Progenitor cell of endocrine pancreas (in vitro differentiated cells): ENCODE results near the gene EPS8L2. TPM values are rescaled to one million over a fixed set of nuclear protein-coding genes. Genes with fewer than 3 reads are reported as not detected.
A peak's percentile ranks its signal among the peaks of the same experiment; 100 is the strongest.

Experiments
- DNase-seq: peaks from one replicate; pipeline ENCODE4 v3.0.0; 2021; ENCODE audit warnings: low spot score; ENCODE audit not compliant: unreplicated experiment
- H3K27ac Mint-ChIP-seq: 2 replicates; pipeline ENCODE4 v1.8.0; 2021; ENCODE audit warnings: mild to moderate bottlenecking, moderate library complexity, mixed read lengths
- H3K27me3 Mint-ChIP-seq: 2 replicates; pipeline ENCODE4 v1.8.0; 2021; ENCODE audit warnings: mixed read lengths
- H3K36me3 Mint-ChIP-seq: 2 replicates; pipeline ENCODE4 v1.8.0; 2022; ENCODE audit warnings: mixed read lengths; ENCODE audit not compliant: insufficient read depth
- H3K4me1 Mint-ChIP-seq: 2 replicates; pipeline ENCODE4 v1.8.0; 2021; ENCODE audit warnings: low read depth, mixed read lengths
- H3K4me3 Mint-ChIP-seq: 2 replicates; pipeline ENCODE4 v1.8.0; 2021; ENCODE audit warnings: low read depth, mild to moderate bottlenecking, moderate library complexity, mixed read lengths
- H3K9me3 Mint-ChIP-seq: 2 replicates; pipeline ENCODE4 v1.8.0; 2021; ENCODE audit warnings: low read depth, mixed read lengths
- total RNA-seq: library from RNA; stranded (reverse); gene quantifications from 2 replicates; pipeline ENCODE4 v1.2.1, GENCODE V29; 2021
- TF ChIP-seq, protein P1 (sequence below): fragments of 200-600 bp; sonication (generic); IDR thresholded peaks from one replicate; pipeline ENCODE4 v1.5.0; 2021; ENCODE audit warnings: antibody characterized with exemption, mild to moderate bottlenecking; ENCODE audit not compliant: unreplicated experiment

Gene EPS8L2
- total RNA-seq, 1 donor from 2014 or later = 100.0 TPM

DNA sequence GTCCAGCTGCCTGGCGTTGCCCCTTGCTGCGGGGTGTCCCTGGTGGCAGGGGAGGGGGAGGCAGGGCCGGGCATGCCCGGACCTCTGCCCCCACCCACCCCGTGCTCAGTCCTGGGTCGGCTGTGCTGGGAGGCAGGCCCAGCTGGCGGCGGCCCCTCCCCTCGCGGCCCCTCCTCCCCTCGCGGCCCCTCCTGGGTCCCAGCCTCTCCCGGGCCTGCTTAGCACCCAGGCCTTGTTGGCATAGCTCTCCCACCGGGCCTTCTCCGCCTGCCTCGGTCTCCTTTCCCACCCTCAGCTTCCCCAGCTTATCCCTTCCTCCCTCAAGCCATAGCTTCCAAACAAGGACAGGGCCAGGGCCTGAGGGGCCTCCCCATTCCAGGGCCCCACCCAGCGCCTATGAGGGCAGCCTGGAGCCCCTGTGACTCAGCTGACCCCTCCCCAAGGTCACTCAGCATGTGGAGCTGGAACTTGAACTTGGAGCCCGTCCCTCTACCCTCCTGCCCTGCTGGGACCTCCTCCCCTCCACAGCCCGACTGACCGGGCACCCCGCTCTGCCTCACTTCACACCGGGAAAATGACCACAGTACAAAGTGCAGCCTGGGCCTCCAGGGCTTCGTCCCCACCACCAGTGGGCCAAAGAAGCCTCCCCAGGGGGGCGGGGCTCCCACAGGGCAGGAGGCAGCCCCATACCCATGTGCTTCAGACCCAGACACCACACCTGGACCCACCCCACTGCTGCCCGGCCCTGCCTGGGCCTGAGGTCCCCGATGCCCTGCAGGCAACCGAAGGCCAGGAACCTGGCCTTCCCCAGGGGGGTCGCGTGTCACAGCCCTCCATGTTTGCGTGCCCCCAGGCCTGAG is 1.2 kb downstream of the EPS8L2 start:
- TF ChIP-seq, protein P1, sequence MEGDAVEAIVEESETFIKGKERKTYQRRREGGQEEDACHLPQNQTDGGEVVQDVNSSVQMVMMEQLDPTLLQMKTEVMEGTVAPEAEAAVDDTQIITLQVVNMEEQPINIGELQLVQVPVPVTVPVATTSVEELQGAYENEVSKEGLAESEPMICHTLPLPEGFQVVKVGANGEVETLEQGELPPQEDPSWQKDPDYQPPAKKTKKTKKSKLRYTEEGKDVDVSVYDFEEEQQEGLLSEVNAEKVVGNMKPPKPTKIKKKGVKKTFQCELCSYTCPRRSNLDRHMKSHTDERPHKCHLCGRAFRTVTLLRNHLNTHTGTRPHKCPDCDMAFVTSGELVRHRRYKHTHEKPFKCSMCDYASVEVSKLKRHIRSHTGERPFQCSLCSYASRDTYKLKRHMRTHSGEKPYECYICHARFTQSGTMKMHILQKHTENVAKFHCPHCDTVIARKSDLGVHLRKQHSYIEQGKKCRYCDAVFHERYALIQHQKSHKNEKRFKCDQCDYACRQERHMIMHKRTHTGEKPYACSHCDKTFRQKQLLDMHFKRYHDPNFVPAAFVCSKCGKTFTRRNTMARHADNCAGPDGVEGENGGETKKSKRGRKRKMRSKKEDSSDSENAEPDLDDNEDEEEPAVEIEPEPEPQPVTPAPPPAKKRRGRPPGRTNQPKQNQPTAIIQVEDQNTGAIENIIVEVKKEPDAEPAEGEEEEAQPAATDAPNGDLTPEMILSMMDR = peak; percentile 49
- Mint-ChIP-seq H3K4me3 (peak overlapping the region; percentile 67), H3K36me3 (peaks cover 1% of the 10 kb centered on the region), H3K27me3 (no peaks in the 10 kb centered on the region), H3K4me1 (peaks cover 25% of the 10 kb centered on the region), H3K27ac (peak overlapping the region; percentile 81), H3K9me3 (no peaks in the 10 kb centered on the region)
- no peak for DNase-seq

DNA sequence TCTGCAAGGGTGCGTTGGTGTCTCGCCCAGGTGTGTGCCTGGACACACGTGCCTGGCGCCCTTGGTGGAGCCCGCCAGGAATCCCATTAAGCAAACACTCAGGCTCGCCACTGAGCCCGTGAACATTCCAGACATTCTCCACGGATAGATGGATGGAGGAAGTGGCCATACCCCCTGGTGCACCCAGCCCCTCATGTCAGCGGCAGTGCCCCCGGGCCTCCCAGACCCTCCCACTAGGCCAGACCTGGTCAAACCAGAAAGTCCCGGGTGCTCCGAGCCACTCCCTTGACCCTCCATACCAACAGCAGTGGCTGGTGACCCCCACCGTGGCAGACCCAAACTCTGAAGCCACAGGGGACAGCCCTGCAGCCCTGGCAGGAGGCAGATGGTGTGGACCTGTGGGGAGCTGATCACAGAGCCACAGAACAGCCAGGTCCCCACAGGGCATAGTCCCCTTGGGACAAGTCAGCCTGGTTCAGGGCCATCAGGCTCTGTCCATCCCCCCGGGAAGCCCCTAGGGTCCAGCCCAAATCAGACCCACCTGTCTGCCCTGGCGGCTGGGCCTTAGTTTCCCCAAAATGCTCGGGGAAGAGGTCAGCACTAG is 1.9 kb downstream of the EPS8L2 start:
- Mint-ChIP-seq H3K36me3 (peaks cover 1% of the 10 kb centered on the region), H3K4me3 (peak overlapping the region; percentile 67), H3K27ac (peak overlapping the region; percentile 81), H3K9me3 (no peaks in the 10 kb centered on the region), H3K4me1 (peaks cover 25% of the 10 kb centered on the region), H3K27me3 (no peaks in the 10 kb centered on the region)
- no peak for DNase-seq
- TF ChIP-seq, protein P1 = no peak

DNA sequence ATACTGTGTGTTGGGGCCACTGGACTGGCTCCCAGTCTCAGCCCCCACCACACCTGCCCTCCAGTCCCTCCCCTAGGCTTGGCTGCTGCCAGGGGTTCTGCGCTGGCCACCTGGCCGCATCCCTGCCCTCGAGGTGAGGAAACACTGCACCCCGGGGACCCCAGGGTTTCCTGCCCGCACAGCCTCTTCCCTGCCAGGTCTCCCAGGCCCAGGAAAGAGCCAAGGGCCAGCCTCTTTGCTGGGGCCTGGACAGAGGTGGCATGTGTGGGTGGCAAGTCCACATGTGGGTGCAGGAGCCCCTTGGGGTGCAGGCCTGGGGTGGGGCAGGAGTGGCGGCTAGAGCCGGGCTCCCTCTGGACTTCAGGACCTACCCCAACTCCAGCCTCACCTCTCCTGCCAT is 2.5 kb downstream of the EPS8L2 start:
- H3K4me3 Mint-ChIP-seq = no peak overlapping the region
- no peak for DNase-seq

DNA sequence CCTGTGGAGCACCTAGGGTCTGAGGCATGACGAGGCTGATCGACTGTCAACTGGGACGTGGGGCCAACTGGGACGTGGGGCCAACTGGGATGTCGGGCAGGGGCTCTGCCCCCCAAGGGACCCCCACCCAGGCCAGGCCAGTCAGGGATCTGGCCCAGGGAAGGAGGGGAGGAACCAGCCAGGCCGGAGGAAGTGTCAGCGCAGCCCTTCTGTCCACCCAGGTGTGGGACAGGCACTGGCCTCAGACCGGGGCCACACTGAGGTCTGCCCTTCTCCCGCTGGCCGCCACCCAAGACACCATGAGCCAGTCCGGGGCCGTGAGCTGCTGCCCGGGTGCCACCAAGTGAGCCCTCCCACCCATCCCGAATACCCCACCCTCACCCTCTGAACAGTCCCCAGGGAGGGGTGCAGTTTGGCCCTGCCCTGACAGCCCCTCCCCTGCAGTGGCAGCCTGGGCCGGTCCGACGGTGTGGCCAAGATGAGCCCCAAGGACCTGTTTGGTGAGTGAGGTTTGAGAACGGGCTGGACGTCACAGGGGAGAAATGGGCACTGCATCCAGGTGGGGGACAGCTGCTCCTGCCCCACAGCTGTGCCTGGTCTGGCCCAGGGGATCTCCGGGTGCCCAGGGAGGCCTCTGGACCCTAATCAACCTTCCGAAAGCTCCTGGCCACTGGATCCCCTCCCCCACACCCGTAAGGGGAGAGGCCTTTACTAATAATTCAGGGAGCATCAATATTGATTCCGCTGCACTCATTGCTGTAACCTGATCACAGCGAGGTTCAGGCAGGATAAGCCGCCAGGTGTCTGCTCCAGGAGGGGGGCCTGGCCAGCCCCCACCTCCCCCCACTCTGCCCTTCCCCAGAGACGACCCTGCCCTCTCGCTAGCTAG is 3.3 kb downstream of the EPS8L2 start:
- H3K4me3 Mint-ChIP-seq = no peak overlapping the region
- peaks cover 1% of the 10 kb centered on the region for H3K36me3 Mint-ChIP-seq
- H3K27me3 Mint-ChIP-seq = no peaks in the 10 kb centered on the region
- TF ChIP-seq, protein P1 = no peak
- H3K4me1 Mint-ChIP-seq = peaks cover 27% of the 10 kb centered on the region
- H3K27ac Mint-ChIP-seq = no peak overlapping the region
- H3K9me3 Mint-ChIP-seq = no peaks in the 10 kb centered on the region
- no peak for DNase-seq

More for the DNA sequence above, 2.5 kb downstream of the EPS8L2 start:
- Mint-ChIP-seq H3K27ac (no peak overlapping the region), H3K36me3 (peaks cover 1% of the 10 kb centered on the region), H3K9me3 (no peaks in the 10 kb centered on the region), H3K27me3 (no peaks in the 10 kb centered on the region), H3K4me1 (peaks cover 27% of the 10 kb centered on the region)
- TF ChIP-seq, protein P1 = no peak

DNA sequence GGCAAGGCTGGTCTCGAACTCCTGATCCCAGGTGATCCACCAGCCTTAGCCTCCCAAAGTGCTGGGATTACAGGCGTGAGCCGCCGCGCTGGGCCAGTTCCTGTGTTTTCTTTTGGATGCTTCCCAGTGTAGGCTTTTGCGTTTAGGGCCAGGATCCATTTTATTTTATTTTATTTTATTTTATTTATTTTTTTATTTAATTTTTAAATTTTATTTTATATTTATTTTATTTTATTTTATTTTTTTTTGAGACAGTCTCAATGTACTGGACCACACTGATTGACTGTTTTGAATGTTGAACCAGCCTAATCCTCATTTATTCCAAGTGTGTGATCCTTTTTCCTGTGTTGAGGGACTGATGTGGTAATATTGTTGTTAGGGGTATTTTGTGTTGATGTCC is 8.4 kb downstream of the EPS8L2 start:
- H3K36me3 Mint-ChIP-seq = peaks cover 10% of the 10 kb centered on the region
- H3K27ac Mint-ChIP-seq = no peak overlapping the region
- H3K9me3 Mint-ChIP-seq = peaks cover 6% of the 10 kb centered on the region
- no peak overlapping the region for H3K4me3 Mint-ChIP-seq
- H3K27me3 Mint-ChIP-seq = peaks cover 4% of the 10 kb centered on the region
- no peak for DNase-seq
- TF ChIP-seq, protein P1 = no peak
- peaks cover 16% of the 10 kb centered on the region for H3K4me1 Mint-ChIP-seq
